ACHN (cell line): ENCODE data around the gene INTS14.

Experiments
- DNase-seq: peaks from one replicate; pipeline ENCODE4 v3.0.0-alpha.2; 2015
- in situ Hi-C: cut with HindIII; loops from 2 replicates; pipeline ENCODE4 v1.10.0; 2017; ENCODE audit warnings: low sequenced_read_pairs, low pct_ligation_motif_present, low pct_unique_long_range_greater_than_20kb

Gene INTS14

GRCh38 chr15:65599677-65600076, 11.3 kb downstream of the INTS14 start:
- in situ Hi-C loops, result no loop called here
- DNase-seq, result no peak

GRCh38 chr15:65598468-65598867, 12.5 kb downstream of the INTS14 start:
- in situ Hi-C loops, result no loop called here
- no peak for DNase-seq

- in situ Hi-C loops, result no loop called here
These were observed 15.0 kb downstream of the INTS14 start for GRCh38 chr15:65595960-65596359.

GRCh38 chr15:65587094-65587493, 23.8 kb downstream of the INTS14 start:
- no peak for DNase-seq
- in situ Hi-C loops, result no loop called here

More at GRCh38 chr15:65595960-65596359, 15.0 kb downstream of the INTS14 start:
- peak; percentile 19 for DNase-seq

- in situ Hi-C loops, result no loop called here
- DNase-seq, result no peak
These were observed 26.7 kb downstream of the INTS14 start for GRCh38 chr15:65584241-65584640.

- in situ Hi-C loops, result no loop called here
- DNase-seq, result peak; percentile 29
These were observed 27.2 kb downstream of the INTS14 start for GRCh38 chr15:65583701-65584100.

GRCh38 chr15:65580287-65580686, 30.6 kb downstream of the INTS14 start:
- DNase-seq, result peak; percentile 25
- in situ Hi-C loops, result no loop called here

GRCh38 chr15:65579762-65580161, 31.2 kb downstream of the INTS14 start:
- in situ Hi-C loops, result no loop called here
- DNase-seq, result no peak

- in situ Hi-C loops, result no loop called here
- no peak for DNase-seq
These were observed 31.8 kb downstream of the INTS14 start for GRCh38 chr15:65578904-65579728.

GRCh38 chr15:65577129-65577996, 33.6 kb downstream of the INTS14 start:
- DNase-seq, result no peak
- in situ Hi-C loops, result no loop called here

GRCh38 chr15:65576664-65577063, 34.3 kb downstream of the INTS14 start:
- DNase-seq, result peak; percentile 66
- in situ Hi-C loops, result no loop called here

- in situ Hi-C loops, result no loop called here
- DNase-seq, result no peak
These were observed 39.0 kb downstream of the INTS14 start for GRCh38 chr15:65571971-65572370.

GRCh38 chr15:65569728-65570127, 41.2 kb downstream of the INTS14 start:
- in situ Hi-C loops, result no loop called here
- DNase-seq, result no peak

GRCh38 chr15:65561934-65562333, 49.0 kb downstream of the INTS14 start:
- no peak for DNase-seq
- in situ Hi-C loops, result no loop called here

GRCh38 chr15:65559941-65560340, 51.0 kb downstream of the INTS14 start:
- DNase-seq, result no peak
- in situ Hi-C loops, result no loop called here

- in situ Hi-C loops, result no loop called here
- no peak for DNase-seq
These were observed 51.8 kb downstream of the INTS14 start for GRCh38 chr15:65558997-65559760.

- DNase-seq, result no peak
- in situ Hi-C loops, result no loop called here
These were observed 52.6 kb downstream of the INTS14 start for GRCh38 chr15:65558336-65558735.

GRCh38 chr15:65556622-65557021, 54.3 kb downstream of the INTS14 start:
- in situ Hi-C loops, result no loop called here
- DNase-seq, result no peak

GRCh38 chr15:65553691-65554090, 57.2 kb downstream of the INTS14 start:
- in situ Hi-C loops, result no loop called here
- no peak for DNase-seq
